ENCODE results near the gene NLGN3. TPM values are rescaled to one million over a fixed set of nuclear protein-coding genes. Genes with fewer than 3 reads are reported as not detected.
A peak's percentile ranks its signal among the peaks of the same experiment; 100 is the strongest.
"Not testable (repeated sequence)": the region's sequence is repeated elsewhere in the genome, so short reads cannot be mapped to it uniquely, and the experiment has no call there.

NLGN3 gene
- polyA plus RNA-seq, 4 donors = 0.27 to 1.2 (median 0.62) TPM

- FAIRE-seq; H3K9me3 ChIP-seq (ENCODE audit: control insufficient read depth in 2 of 2, insufficient read depth in 1 of 2, low read depth in 1 of 2, low read length in 1 of 2); DNase-seq; H3K27me3 ChIP-seq (ENCODE audit: control insufficient read depth in 3 of 3, insufficient read depth in 3 of 3, low read length in 3 of 3); H3K36me3 ChIP-seq (ENCODE audit: control insufficient read depth in 3 of 3, insufficient read depth in 2 of 3, low read depth in 1 of 3, low read length in 3 of 3); H3K4me3 ChIP-seq (ENCODE audit: low read depth in 1 of 3, low read length in 3 of 3): not testable (repeated sequence)
- WGBS, 3 donors = 65 to 81% (median 67%) methylated on average over 9 of the region's 9 CpGs
- H3K4me1 ChIP-seq (ENCODE audit: control insufficient read depth in 3 of 3, insufficient read depth in 2 of 3, low read depth in 1 of 3, low read length in 2 of 3) = peaks cover 0 to 31% (median 0%) of the 10 kb centered on the region in 3 donors
- H3K27ac ChIP-seq (ENCODE audit: low read depth in 1 of 3, low read length in 2 of 3) = peak overlapping the region in 1 of 3 donors; percentile 93
Observed at GRCh38 chrX:71180579-71181265, 36.1 kb downstream of the NLGN3 start.

DNA sequence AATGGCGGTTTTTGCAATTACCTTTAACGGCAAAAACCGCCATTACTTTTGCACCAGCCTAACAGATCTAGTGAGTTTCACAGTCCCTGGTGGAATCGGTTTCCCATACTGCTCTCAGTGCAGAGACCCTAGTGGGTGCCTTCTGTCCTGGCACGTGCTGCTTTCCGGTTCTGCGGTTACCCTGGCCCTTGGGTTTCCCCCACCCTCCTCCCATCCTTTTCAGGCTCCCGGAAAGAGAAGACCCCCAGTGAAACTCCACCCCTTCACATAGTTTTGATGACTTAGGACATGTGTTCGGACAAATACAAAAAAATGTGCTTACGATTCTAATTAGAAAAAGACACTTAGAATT is 36.9 kb downstream of the NLGN3 start:
- H3K4me1 ChIP-seq (ENCODE audit: control insufficient read depth in 3 of 3, insufficient read depth in 2 of 3, low read depth in 1 of 3, low read length in 2 of 3) = peaks cover 0 to 31% (median 0%) of the 10 kb centered on the region in 3 donors
- peak overlapping the region in 2 of 3 donors; percentile 93 for H3K27ac ChIP-seq (ENCODE audit: low read depth in 1 of 3, low read length in 2 of 3)
- whole genome bisulfite sequencing, 3 donors = 8 to 40% (median 35%) methylated on average over 10 of the region's 10 CpGs
- peak overlapping the region; percentile 29 to 53 (median 36) for H3K4me3 ChIP-seq (ENCODE audit: low read depth in 1 of 3, low read length in 3 of 3)
- no peak for DNase-seq
- H3K9me3 ChIP-seq (ENCODE audit: control insufficient read depth in 2 of 2, insufficient read depth in 1 of 2, low read depth in 1 of 2, low read length in 1 of 2) = no peaks in the 10 kb centered on the region
- no peaks in the 10 kb centered on the region for H3K27me3 ChIP-seq (ENCODE audit: control insufficient read depth in 3 of 3, insufficient read depth in 3 of 3, low read length in 3 of 3)
- no peak for FAIRE-seq
- H3K36me3 ChIP-seq (ENCODE audit: control insufficient read depth in 3 of 3, insufficient read depth in 2 of 3, low read depth in 1 of 3, low read length in 3 of 3) = no peaks in the 10 kb centered on the region

DNA sequence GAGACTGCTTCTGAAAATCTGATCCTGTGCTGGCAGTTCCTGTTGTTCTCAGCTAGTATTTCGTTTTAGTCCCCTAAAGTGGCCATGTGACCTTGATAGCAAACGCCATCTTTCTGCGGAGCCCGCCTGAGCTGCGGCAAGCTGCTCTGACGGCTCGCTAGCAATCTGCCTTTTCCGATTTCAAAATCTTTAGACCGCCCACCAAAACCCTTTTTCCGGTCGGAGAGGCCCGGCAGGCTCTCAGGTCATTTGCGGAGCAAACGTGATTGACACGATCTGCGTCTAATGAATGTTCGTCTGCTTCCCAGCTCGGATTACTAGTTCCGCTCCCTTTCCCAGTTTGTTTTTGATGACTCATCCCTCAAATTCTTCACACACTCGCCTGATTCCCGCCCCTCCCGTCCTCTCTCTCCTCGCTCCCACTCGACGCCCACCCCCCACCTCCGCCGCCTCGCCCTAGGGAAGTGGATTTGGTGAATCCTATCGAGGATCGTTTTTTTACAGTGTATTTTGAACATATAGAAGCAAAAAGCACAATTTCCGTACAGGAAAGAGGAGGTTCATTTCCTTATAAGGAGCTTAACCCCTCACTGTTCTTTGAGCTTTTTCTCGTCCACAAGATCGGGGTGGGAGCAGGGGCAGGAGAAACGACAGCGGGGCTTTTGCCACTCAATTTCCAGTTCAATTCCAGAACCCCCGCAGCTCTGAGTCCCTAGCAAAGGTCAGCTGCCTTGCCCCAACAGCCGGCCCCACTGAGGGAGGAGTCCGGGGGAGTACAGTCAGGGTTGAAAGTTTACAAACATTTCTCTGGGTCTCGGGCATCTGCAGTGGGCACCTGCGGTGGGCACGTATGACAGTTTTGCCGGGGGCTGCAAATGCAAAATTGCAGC is 37.5 kb downstream of the NLGN3 start:
- 1 to 28% (median 10%) methylated on average over 42 of the region's 42 CpGs for WGBS, 3 donors
- peak overlapping the region; percentile 33 to 53 (median 36) for H3K4me3 ChIP-seq (ENCODE audit: low read depth in 1 of 3, low read length in 3 of 3)
- FAIRE-seq = peak; percentile 49
- no peaks in the 10 kb centered on the region for H3K9me3 ChIP-seq (ENCODE audit: control insufficient read depth in 2 of 2, insufficient read depth in 1 of 2, low read depth in 1 of 2, low read length in 1 of 2)
- H3K36me3 ChIP-seq (ENCODE audit: control insufficient read depth in 3 of 3, insufficient read depth in 2 of 3, low read depth in 1 of 3, low read length in 3 of 3) = no peaks in the 10 kb centered on the region
- peaks cover 0 to 31% (median 0%) of the 10 kb centered on the region in 3 donors for H3K4me1 ChIP-seq (ENCODE audit: control insufficient read depth in 3 of 3, insufficient read depth in 2 of 3, low read depth in 1 of 3, low read length in 2 of 3)
- peak overlapping the region; percentile 25 to 93 (median 93) for H3K27ac ChIP-seq (ENCODE audit: low read depth in 1 of 3, low read length in 2 of 3)
- DNase-seq = peak; percentile 90 to 94
- no peaks in the 10 kb centered on the region for H3K27me3 ChIP-seq (ENCODE audit: control insufficient read depth in 3 of 3, insufficient read depth in 3 of 3, low read length in 3 of 3)

DNA sequence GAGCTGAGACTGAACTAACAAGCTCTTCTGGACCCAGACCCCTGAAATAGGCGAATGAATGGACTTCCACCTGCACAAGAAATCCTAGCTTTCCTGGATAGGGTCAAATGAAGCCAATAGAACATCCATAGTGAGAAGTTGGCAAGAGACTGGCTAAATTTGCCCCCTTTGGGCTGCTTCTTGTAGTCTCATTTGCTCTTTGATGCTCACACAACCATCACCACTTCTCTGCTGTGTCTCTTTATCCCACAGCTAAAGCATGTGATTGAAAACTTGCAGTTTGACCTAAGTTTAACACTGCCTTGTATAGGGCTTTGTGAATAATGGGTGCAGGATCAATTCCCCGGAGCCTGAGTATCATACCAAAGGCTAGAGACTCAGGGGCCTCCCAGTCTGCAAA is 38.2 kb downstream of the NLGN3 start:
- Histone ChIP-seq H3K27ac (ENCODE audit: low read depth in 1 of 3, low read length in 2 of 3) (peak overlapping the region in 2 of 3 donors; percentile 93), H3K36me3 (ENCODE audit: control insufficient read depth in 3 of 3, insufficient read depth in 2 of 3, low read depth in 1 of 3, low read length in 3 of 3) (no peaks in the 10 kb centered on the region), H3K4me1 (ENCODE audit: control insufficient read depth in 3 of 3, insufficient read depth in 2 of 3, low read depth in 1 of 3, low read length in 2 of 3) (peaks cover 0 to 31% (median 0%) of the 10 kb centered on the region in 3 donors), H3K4me3 (ENCODE audit: low read depth in 1 of 3, low read length in 3 of 3) (peak overlapping the region in 1 of 3 donors; percentile 44), H3K27me3 (ENCODE audit: control insufficient read depth in 3 of 3, insufficient read depth in 3 of 3, low read length in 3 of 3) (no peaks in the 10 kb centered on the region), H3K9me3 (ENCODE audit: control insufficient read depth in 2 of 2, insufficient read depth in 1 of 2, low read depth in 1 of 2, low read length in 1 of 2) (no peaks in the 10 kb centered on the region)
- FAIRE-seq = no peak
- peak in 1 of 2 donors; percentile 42 for DNase-seq
- WGBS, 3 donors = 45 to 55% (median 45%) methylated on average over 2 of the region's 2 CpGs

DNA sequence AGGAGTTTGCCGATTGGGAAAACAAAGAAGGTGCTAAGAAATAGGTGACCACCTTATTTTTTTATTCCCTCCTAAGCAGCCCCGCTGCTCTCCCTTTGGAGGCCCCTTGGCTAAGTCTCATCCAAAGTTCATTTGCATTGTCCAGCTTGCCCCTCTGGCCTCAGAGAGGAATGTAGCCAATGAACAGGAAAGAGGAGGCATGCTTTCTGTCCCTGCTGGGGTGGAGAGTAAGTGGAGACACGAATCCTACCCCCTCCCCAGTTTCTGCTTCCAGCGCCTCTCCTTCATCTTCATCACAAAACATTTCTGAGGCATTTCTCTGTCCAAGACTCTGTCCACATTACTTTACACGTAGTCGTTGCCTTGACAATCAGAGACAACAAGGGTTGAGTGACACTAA is 38.7 kb downstream of the NLGN3 start:
- Histone ChIP-seq H3K27me3 (ENCODE audit: control insufficient read depth in 3 of 3, insufficient read depth in 3 of 3, low read length in 3 of 3) (no peaks in the 10 kb centered on the region), H3K4me1 (ENCODE audit: control insufficient read depth in 3 of 3, insufficient read depth in 2 of 3, low read depth in 1 of 3, low read length in 2 of 3) (peaks cover 0 to 31% (median 0%) of the 10 kb centered on the region in 3 donors), H3K9me3 (ENCODE audit: control insufficient read depth in 2 of 2, insufficient read depth in 1 of 2, low read depth in 1 of 2, low read length in 1 of 2) (no peaks in the 10 kb centered on the region), H3K36me3 (ENCODE audit: control insufficient read depth in 3 of 3, insufficient read depth in 2 of 3, low read depth in 1 of 3, low read length in 3 of 3) (no peaks in the 10 kb centered on the region), H3K4me3 (ENCODE audit: low read depth in 1 of 3, low read length in 3 of 3) (no peak overlapping the region), H3K27ac (ENCODE audit: low read depth in 1 of 3, low read length in 2 of 3) (peak overlapping the region in 2 of 3 donors; percentile 31 to 93)
- 70 to 82% (median 78%) methylated on average over 6 of the region's 6 CpGs for WGBS, 3 donors
- FAIRE-seq (no peak), DNase-seq (no peak)

DNA sequence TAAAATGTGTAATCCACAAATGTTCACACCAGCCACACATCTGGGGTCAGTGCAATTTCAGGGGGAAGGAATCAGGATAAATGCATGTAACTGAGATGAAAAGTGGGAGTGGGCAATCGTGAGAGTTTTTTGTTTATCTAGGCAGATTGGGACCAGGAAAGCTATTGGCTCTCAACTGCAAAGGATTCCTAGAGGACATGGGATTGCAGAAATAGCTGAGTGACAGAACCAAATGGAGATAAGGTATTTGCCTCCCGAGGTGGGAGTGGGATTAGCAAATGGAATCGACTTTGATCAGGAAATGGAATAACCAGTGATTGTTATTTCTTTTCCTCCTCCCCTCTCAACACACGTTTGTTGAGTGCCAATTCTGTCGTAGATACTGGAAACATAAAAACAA is 39.5 kb downstream of the NLGN3 start:
- Histone ChIP-seq H3K4me3 (ENCODE audit: low read depth in 1 of 3, low read length in 3 of 3) (no peak overlapping the region), H3K4me1 (ENCODE audit: control insufficient read depth in 3 of 3, insufficient read depth in 2 of 3, low read depth in 1 of 3, low read length in 2 of 3) (peaks cover 0 to 31% (median 0%) of the 10 kb centered on the region in 3 donors), H3K9me3 (ENCODE audit: control insufficient read depth in 2 of 2, insufficient read depth in 1 of 2, low read depth in 1 of 2, low read length in 1 of 2) (no peaks in the 10 kb centered on the region), H3K36me3 (ENCODE audit: control insufficient read depth in 3 of 3, insufficient read depth in 2 of 3, low read depth in 1 of 3, low read length in 3 of 3) (no peaks in the 10 kb centered on the region), H3K27ac (ENCODE audit: low read depth in 1 of 3, low read length in 2 of 3) (peak overlapping the region in 1 of 3 donors; percentile 93), H3K27me3 (ENCODE audit: control insufficient read depth in 3 of 3, insufficient read depth in 3 of 3, low read length in 3 of 3) (no peaks in the 10 kb centered on the region)
- 49 to 61% (median 53%) methylated on average over 5 of the region's 5 CpGs for WGBS, 3 donors
- DNase-seq = no peak
- FAIRE-seq = no peak

DNA sequence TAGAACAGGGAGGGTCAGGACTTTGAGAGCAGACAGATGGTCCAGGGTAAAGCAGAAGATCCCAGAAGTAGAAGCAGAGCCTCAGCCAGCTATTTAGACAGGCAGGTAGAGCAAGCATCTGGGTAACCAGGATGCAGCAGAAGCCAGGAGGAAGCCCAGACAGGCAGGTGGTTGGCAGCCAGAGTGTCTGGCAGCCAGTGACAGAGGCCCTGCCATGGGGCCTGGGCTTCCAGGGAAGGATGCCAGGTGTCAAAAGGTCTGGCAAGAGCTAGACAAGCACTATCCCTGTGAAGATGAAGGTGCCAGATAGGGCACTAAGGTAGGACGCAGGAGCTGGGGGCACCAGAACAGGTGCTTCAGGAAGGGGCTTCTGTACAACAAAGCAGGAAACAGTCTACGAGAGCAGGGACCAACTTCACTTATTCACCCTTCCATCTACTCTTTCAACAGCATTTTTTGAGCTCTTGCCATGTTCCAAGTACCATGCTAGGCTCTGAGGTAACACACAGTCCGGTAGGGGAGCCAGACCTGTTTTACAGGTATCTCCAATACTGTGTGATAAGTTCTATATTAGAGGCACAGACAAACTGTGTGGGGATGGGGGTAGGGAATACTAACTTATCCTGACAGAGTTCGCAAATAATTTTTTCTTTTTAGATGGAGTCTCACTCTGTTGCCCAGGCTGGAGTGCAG is 40.3 kb downstream of the NLGN3 start:
- FAIRE-seq (no peak), DNase-seq (no peak)
- peaks cover 0 to 31% (median 0%) of the 10 kb centered on the region in 3 donors for H3K4me1 ChIP-seq (ENCODE audit: control insufficient read depth in 3 of 3, insufficient read depth in 2 of 3, low read depth in 1 of 3, low read length in 2 of 3)
- no peak overlapping the region for H3K27ac ChIP-seq (ENCODE audit: low read depth in 1 of 3, low read length in 2 of 3)
- H3K9me3 ChIP-seq (ENCODE audit: control insufficient read depth in 2 of 2, insufficient read depth in 1 of 2, low read depth in 1 of 2, low read length in 1 of 2) = no peaks in the 10 kb centered on the region
- WGBS, 3 donors = 58 to 77% (median 62%) methylated on average over 4 of the region's 4 CpGs
- no peaks in the 10 kb centered on the region for H3K36me3 ChIP-seq (ENCODE audit: control insufficient read depth in 3 of 3, insufficient read depth in 2 of 3, low read depth in 1 of 3, low read length in 3 of 3)
- no peak overlapping the region for H3K4me3 ChIP-seq (ENCODE audit: low read depth in 1 of 3, low read length in 3 of 3)
- H3K27me3 ChIP-seq (ENCODE audit: control insufficient read depth in 3 of 3, insufficient read depth in 3 of 3, low read length in 3 of 3) = no peaks in the 10 kb centered on the region

DNA sequence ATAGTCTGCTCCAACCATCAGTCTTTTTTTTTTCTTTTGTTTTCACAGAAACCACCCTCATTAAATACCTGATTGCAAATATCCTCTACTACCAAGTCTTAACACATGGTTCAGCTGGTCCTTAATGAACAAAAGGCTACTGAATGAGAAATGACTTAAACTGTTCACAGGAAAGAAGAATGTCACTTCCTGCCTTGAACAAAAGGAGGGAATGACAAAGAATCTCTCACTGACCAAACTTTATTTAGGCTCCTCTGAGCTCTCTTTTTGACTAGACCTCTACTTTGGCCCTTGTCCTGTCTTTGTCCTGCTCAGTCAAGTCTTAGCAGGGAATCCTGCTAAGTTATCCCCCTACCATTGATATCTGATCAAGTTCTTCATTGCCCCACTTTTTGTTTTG is 46.6 kb downstream of the NLGN3 start:
- H3K27ac ChIP-seq (ENCODE audit: low read depth in 1 of 3, low read length in 2 of 3) = no peak overlapping the region
- FAIRE-seq (no peak), DNase-seq (no peak)
- H3K4me1 ChIP-seq (ENCODE audit: control insufficient read depth in 3 of 3, insufficient read depth in 2 of 3, low read depth in 1 of 3, low read length in 2 of 3) = no peaks in the 10 kb centered on the region
- H3K27me3 ChIP-seq (ENCODE audit: control insufficient read depth in 3 of 3, insufficient read depth in 3 of 3, low read length in 3 of 3) = no peaks in the 10 kb centered on the region
- H3K9me3 ChIP-seq (ENCODE audit: control insufficient read depth in 2 of 2, insufficient read depth in 1 of 2, low read depth in 1 of 2, low read length in 1 of 2) = no peaks in the 10 kb centered on the region
- H3K36me3 ChIP-seq (ENCODE audit: control insufficient read depth in 3 of 3, insufficient read depth in 2 of 3, low read depth in 1 of 3, low read length in 3 of 3) = no peaks in the 10 kb centered on the region
- no peak overlapping the region for H3K4me3 ChIP-seq (ENCODE audit: low read depth in 1 of 3, low read length in 3 of 3)

Measured in small intestine (tissue), 7 donors.